NB4 (cell line): ENCODE results near the gene CDC14A.

ENCODE experiments used
- CTCF ChIP-seq: IDR thresholded peaks from one replicate; pipeline ENCODE4 v1.5.1; 2012; ENCODE audit warnings: low read depth, low read length
- MAX ChIP-seq: IDR thresholded peaks from 2 replicates; pipeline ENCODE4 v1.6.1; 2011; ENCODE audit warnings: low read depth, low read length
- POLR2A ChIP-seq: IDR thresholded peaks from 2 replicates; pipeline ENCODE4 v1.6.1; 2011; ENCODE audit warnings: mild to moderate bottlenecking; ENCODE audit not compliant: insufficient read length; ENCODE audit errors: extremely low read depth

- TF ChIP-seq CTCF (no peak), MAX (no peak), POLR2A (no peak)
These were observed 63.1 kb downstream of the CDC14A start for GRCh38 chr1:100415498-100415778.
